Gastroesophageal sphincter (tissue), 3 donors: ENCODE measurements around the gene CASP8.

Source experiments
- EP300 ChIP-seq: sonication (generic); formaldehyde crosslinking; IDR thresholded peaks from one replicate; pipeline ENCODE4 v1.6.1; 2017; ENCODE audit warnings: antibody characterized with exemption, mild to moderate bottlenecking
- POLR2A ChIP-seq, 2 donors: fragments of 450-650 bp; IDR thresholded peaks; one replicate each; pipeline ENCODE4 v1.6.1; 2017; ENCODE audit warnings: antibody characterized with exemption in 2 of 2, mild to moderate bottlenecking in 2 of 2, moderate library complexity in 1 of 2
- POLR2AphosphoS5 ChIP-seq: sonication (generic); formaldehyde crosslinking; IDR thresholded peaks from one replicate; pipeline ENCODE4 v1.6.1; 2017; ENCODE audit warnings: antibody characterized with exemption
- TF ChIP-seq, protein P1 (sequence below), 4 experiments: fragments of 200-600 bp in 2 of 4; fragments of 450-650 bp in 2 of 4; sonication (generic) in 1 of 4; IDR thresholded peaks; one replicate each; pipeline ENCODE4 v1.5.1; 2017 to 2019; ENCODE audit warnings: antibody characterized with exemption in 4 of 4, mild to moderate bottlenecking in 2 of 4, moderate library complexity in 2 of 4

DNA sequence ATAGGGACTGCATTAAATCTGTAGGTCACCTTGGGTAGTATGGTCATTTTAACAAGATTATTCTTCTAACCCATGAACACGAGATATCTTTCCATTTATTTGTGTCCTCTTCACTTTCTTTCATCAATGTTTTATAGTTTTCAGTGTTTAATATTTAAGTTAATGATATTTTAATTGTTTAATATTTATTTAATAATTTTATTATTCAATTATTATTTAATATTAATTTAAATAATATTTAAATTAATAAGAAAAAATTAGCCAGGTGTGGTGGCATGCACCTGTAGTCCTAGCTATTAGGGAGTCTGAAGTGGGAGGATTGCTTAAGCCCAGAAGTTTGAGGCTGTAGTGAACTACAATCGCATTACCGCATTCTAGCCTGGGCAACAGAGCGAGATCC, 44.4 kb upstream of the CASP8 start:
- TF ChIP-seq POLR2AphosphoS5: no peak
- TF ChIP-seq POLR2A (IDR thresholded peaks at IDR 0.05): no peak
- TF ChIP-seq, protein P1, sequence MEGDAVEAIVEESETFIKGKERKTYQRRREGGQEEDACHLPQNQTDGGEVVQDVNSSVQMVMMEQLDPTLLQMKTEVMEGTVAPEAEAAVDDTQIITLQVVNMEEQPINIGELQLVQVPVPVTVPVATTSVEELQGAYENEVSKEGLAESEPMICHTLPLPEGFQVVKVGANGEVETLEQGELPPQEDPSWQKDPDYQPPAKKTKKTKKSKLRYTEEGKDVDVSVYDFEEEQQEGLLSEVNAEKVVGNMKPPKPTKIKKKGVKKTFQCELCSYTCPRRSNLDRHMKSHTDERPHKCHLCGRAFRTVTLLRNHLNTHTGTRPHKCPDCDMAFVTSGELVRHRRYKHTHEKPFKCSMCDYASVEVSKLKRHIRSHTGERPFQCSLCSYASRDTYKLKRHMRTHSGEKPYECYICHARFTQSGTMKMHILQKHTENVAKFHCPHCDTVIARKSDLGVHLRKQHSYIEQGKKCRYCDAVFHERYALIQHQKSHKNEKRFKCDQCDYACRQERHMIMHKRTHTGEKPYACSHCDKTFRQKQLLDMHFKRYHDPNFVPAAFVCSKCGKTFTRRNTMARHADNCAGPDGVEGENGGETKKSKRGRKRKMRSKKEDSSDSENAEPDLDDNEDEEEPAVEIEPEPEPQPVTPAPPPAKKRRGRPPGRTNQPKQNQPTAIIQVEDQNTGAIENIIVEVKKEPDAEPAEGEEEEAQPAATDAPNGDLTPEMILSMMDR (IDR thresholded peaks at IDR 0.05): no peak
- no peak for TF ChIP-seq EP300
